Prostate gland (tissue), 2 donors: ENCODE results near the gene PCBD2.

Experiments used
- POLR2AphosphoS5 ChIP-seq: sonication (generic); formaldehyde crosslinking; IDR thresholded peaks from one replicate; pipeline ENCODE4 v1.6.1; 2017; ENCODE audit warnings: antibody characterized with exemption
- TF ChIP-seq, protein P1 (sequence below), 4 experiments: fragments of 200-600 bp in 2 of 4; fragments of 450-650 bp in 2 of 4; sonication (generic) in 2 of 4; IDR thresholded peaks; 1 replicate in 3 of 4; 2 replicates in 1 of 4; pipeline ENCODE4 v1.5.1; 2016 to 2019; ENCODE audit warnings: antibody characterized with exemption in 4 of 4, mild to moderate bottlenecking in 2 of 4, moderate library complexity in 2 of 4

DNA sequence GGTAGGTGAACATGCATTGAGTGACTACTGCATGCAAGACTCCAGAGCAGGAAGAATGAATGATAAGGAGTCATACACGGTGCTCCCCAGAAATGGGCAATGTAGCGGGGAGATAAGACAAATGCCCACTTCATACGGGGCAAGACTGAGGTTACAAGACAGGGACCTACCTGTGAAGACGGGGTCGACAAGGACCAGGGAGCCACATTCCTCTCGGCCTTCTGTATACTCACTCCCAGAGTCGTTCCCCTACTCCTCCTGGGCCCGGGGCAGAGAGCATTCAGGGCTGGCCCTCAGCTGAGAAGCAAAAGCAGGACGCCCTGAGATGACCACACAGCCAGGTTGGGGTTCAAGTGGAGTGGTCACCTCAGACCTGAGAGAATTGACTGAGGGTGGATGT is 102.4 kb downstream of the PCBD2 start:
- TF ChIP-seq, protein P1, sequence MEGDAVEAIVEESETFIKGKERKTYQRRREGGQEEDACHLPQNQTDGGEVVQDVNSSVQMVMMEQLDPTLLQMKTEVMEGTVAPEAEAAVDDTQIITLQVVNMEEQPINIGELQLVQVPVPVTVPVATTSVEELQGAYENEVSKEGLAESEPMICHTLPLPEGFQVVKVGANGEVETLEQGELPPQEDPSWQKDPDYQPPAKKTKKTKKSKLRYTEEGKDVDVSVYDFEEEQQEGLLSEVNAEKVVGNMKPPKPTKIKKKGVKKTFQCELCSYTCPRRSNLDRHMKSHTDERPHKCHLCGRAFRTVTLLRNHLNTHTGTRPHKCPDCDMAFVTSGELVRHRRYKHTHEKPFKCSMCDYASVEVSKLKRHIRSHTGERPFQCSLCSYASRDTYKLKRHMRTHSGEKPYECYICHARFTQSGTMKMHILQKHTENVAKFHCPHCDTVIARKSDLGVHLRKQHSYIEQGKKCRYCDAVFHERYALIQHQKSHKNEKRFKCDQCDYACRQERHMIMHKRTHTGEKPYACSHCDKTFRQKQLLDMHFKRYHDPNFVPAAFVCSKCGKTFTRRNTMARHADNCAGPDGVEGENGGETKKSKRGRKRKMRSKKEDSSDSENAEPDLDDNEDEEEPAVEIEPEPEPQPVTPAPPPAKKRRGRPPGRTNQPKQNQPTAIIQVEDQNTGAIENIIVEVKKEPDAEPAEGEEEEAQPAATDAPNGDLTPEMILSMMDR (IDR thresholded peaks at IDR 0.05) = no peak
- no peak for TF ChIP-seq POLR2AphosphoS5
